GM12874 (cell line): ENCODE results near the gene OBP2B.

Source experiments
- CTCF ChIP-seq: IDR thresholded peaks from 2 replicates; pipeline ENCODE4 v1.5.1; 2011; ENCODE audit warnings: low read depth, mild to moderate bottlenecking, control low read depth, low read length, moderate library complexity; ENCODE audit not compliant: insufficient read depth

Gene OBP2B

GRCh38 chr9:133181561-133181960, 27.5 kb downstream of the OBP2B start:
- TF ChIP-seq CTCF, result no peak

- TF ChIP-seq CTCF, result no peak
These were observed 28.1 kb downstream of the OBP2B start for GRCh38 chr9:133180953-133181352.

GRCh38 chr9:133173056-133173455, 36.0 kb downstream of the OBP2B start:
- no peak for TF ChIP-seq CTCF

DNA sequence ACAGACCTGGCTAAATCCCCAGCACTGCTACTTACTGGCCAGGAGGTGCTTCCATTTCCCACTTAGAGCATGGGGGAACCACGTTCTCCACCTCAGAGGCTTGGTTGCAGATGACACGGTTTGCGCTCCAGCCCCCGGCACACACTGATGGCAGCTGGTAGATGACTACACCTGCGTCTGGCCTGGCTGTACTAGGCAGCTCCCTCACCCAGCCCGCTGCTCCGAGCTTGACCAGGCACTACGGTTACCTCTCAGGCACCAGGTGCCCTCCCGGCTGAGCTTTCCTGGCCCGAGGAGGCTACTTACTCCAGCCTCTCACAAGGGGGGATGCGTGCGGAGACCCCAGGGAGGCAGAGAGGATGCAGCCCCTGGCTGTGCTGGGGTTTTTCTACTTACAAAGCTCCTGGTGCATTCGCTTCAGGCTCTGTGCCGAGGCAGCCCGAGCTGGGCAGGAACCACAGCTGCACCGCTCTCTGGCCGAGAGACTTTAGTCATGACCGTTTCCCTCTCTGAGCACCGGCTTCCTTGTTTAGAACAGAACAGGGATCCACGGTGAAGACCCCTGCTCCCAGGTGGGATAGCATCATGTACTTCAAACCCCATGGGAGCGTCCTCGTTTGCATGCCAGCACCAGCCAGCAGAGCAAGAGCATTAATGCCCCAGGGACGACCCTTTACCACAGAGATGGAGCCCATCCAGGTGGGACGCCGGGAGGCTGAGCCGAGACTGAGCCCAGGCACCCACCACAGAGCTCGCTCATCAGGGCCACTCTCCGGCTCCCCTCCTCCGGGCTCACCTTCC, 37.7 kb downstream of the OBP2B start:
- TF ChIP-seq CTCF, result no peak

- no peak for TF ChIP-seq CTCF
These were observed 38.3 kb downstream of the OBP2B start for GRCh38 chr9:133170716-133171115.

DNA sequence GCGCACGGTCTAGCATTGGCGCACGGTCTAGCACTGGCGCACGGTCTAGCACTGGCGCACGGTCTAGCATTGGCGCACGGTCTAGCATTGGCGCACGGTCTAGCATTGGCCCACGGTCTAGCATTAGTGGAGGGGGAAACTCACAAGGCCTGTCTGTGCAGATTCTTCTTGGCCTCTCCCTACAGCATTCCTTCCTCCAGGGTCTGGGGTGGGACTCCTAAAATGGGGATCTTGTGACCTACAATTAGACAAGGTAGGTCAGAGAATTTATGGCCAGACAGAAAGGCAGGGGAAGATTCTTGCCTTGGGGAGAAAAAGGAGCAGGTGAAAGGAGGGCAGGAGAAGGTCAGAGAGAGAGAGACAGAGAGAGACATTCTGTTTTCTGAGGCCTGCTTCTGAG, 39.9 kb downstream of the OBP2B start:
- TF ChIP-seq CTCF, result no peak

GRCh38 chr9:133168432-133168831, 40.6 kb downstream of the OBP2B start:
- no peak for TF ChIP-seq CTCF
